GM18499 (cell line): Measurements from ENCODE around the gene GOLGA8T.
"Not testable (repeated sequence)": the region's sequence is repeated elsewhere in the genome, so short reads cannot be mapped to it uniquely, and the experiment has no call there.

Experiments used
- ATAC-seq: cut with Tn5 transposase; IDR thresholded peaks from one replicate; pipeline ENCODE4 v1.9.1; 2021; ENCODE audit warnings: moderate number of reproducible peaks; ENCODE audit not compliant: insufficient read depth, unreplicated experiment

The GOLGA8T gene, protein sequence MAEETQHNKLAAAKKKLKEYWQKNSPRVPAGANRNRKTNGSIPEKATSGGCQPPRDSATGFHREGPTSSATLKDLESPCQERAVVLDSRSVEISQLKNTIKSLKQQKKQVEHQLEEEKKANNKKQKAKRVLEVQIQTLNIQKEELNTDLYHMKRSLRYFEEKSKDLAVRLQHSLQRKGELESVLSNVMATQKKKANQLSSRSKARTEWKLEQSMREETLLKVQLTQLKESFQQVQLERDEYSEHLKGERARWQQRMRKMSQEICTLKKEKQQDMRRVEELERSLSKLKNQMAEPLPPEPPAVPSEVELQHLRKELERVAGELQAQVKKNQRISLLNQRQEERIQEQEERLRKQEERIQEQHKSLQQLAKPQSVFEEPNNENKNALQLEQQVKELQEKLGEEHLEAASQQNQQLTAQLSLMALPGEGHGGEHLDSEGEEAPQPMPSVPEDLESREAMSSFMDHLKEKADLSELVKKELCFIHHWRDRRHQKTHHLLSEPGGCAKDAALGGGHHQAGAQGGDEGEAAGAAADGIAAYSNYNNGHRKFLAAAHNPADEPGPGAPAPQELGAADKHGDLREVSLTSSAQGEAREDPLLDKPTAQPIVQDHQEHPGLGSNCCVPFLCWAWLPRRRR

DNA sequence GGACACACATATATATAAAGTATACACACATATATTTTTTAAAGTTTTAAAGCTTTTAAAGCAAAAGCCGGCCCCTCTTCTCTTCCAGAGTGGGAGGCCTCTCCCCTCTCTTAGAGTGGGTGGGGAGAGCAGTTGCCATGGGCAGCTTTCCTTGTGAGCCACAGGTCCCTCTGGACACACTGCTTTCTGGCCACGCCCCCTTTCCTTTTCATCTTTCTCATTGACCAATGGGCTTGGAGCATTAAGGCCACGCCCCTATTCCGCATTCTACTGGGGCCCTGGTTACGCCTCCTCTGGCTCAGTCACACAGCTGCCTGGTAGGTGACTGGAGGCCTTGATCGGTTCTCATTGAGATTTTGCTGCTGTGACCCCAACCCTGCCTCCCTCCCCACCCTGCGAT lies at the start of gene GOLGA8T:
Gene GOLGA8T, plus strand, starts transcription at position 301 of the 400 bp plus-strand sequence. Its CDS starts 98 bp downstream, at position 399.
- ATAC-seq: not testable (repeated sequence)

GRCh38 chr15:30097827-30098226 lies 37.0 kb upstream of the GOLGA8T start:
- not testable (repeated sequence) for ATAC-seq

DNA sequence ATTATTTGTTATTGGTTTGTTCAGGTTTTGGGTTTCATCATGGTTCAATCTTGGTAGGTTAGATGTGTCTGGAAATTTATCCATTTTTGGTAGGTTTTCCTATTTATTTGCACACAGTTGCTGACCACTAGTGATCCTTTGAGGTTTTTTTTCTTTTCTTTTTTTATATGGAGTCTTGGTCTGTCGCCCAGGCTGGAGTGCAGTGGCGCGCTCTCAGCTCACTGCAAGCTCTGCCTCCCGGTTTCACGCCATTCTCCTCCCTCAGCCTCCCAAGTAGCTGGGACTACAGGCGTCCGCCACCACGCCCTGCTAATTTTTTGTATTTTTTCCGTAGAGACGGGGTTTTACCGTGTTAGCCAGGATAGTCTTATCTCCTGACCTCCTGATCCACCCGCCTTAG lies 32.0 kb upstream of the GOLGA8T start:
- not testable (repeated sequence) for ATAC-seq

GRCh38 chr15:30103941-30104507 lies 30.8 kb upstream of the GOLGA8T start:
- ATAC-seq: not testable (repeated sequence)

DNA sequence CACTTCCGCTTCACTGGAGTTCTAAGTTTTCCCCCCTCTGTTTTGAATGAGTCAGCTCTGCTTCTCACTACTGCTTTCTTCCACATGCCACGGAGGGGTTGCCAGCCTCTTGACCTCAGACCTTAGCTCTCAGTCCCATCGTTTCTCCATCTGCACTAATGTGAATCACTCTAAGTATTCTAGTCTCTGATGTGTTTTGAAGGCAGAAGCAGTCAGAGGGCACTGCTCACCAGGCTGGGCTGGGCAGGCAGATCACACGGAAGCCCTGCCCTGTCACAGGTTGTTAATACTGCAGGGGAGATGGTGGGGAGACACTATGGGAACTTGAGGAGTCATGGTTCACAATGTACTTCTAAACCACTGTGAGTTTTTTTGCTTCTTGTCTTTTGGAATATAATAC lies 24.3 kb upstream of the GOLGA8T start:
- ATAC-seq: not testable (repeated sequence)

GRCh38 chr15:30130066-30130465 lies 4.8 kb upstream of the GOLGA8T start:
- not testable (repeated sequence) for ATAC-seq

DNA sequence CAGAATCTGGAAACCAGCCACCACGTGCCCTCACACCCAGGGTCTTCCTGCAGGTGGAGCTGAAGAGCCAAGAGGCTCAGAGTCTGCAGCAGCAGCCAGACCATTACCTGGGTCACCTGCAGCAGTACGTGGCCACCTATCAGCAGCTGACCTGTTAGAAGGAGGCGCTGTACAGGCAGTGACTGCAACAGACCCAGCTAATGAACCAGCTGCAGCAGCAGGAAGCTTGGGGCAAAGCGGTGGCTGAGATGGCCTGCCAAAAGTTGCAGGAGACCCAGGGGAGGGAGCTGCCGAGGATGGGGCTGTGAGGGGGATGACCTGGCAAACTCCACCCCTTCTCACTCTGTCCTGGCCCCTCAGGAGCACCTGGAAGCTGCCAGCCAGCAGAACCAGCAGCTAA lies 8.4 kb downstream of the GOLGA8T start:
- ATAC-seq: not testable (repeated sequence)

GRCh38 chr15:30149891-30150290 lies 15.0 kb downstream of the GOLGA8T start:
- not testable (repeated sequence) for ATAC-seq

GRCh38 chr15:30162479-30163357 lies 27.9 kb downstream of the GOLGA8T start:
- not testable (repeated sequence) for ATAC-seq

- ATAC-seq: not testable (repeated sequence)
Measured at GRCh38 chr15:30163759-30164158, 28.9 kb downstream of the GOLGA8T start.

DNA sequence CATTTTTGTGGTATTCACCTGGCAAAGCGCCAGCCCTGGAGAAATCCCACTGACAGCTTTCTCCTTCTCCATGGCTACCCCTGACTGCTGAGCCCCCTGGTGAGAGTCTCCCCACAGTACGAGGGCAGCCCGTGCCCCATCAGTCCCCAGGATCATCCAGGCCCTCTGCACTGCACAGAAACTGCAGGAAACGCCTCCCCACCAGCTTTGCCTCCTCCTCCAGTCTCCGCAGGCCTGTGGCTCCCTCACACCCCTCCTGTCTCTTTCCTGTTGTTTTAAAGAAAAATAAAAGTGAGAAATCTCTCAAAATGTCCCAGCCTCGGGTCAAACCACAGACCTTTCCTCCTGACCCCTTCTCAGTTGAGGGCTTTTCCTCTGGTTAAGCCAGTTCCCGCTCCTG lies 29.4 kb downstream of the GOLGA8T start:
- ATAC-seq: not testable (repeated sequence)

DNA sequence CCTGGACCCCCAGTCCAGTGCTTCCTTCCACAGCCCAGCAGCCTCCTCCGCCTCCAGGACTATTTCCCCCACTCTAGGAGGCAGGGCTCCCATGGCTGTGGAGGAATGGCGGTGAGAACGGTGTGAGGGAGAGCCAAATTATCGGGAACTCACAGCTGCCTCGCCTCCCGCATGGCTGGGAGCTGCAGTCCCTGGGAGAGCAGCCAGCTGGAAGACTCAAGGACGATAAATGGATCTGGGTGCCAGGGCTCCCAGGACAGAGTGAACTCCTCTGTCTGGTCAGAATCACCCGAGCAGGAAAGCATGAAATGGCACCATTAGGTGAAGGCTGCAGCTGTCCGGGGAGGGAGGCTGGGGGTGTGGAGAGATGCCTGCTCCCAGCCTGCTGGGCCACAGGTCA lies 32.6 kb downstream of the GOLGA8T start:
- ATAC-seq: not testable (repeated sequence)

DNA sequence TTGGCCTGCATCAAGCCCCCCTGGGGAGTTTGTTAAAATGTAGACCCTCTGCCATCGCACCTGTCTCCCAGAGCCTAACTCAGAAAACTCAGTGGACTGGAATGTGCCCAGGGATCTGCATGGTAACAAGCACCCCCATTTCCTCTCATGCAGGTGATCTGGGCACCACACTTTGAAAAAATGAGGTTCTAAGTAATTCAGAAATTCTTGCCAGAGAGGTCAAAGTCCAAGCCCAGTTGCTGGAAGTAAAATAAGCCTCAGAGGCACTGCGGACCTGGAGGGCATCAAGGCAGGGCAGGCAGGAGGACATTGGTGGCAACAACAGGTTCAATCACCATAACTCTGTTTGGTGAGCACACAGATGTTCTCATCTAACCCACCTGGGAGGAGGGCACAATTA lies 33.0 kb downstream of the GOLGA8T start:
- ATAC-seq: not testable (repeated sequence)

DNA sequence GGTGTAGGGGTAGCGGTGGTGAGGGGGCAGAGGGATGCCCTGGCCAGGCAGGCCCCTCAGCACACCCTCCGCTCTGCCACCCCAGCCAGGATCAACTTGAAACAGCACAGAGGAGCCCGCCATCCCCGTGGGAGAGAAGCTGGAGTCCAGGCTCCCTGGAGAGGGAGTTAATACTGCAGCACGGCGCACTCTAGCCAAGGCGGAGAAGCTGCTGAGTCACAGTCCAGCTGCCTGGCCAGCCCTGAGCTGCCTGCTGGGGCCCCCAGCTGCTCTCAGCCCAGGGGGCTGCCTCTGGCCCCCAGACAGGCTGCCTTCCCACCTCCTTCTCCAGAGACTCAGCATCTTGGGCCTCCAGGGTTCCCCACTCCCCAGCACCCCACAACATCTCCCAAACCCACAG lies 36.6 kb downstream of the GOLGA8T start:
- not testable (repeated sequence) for ATAC-seq

DNA sequence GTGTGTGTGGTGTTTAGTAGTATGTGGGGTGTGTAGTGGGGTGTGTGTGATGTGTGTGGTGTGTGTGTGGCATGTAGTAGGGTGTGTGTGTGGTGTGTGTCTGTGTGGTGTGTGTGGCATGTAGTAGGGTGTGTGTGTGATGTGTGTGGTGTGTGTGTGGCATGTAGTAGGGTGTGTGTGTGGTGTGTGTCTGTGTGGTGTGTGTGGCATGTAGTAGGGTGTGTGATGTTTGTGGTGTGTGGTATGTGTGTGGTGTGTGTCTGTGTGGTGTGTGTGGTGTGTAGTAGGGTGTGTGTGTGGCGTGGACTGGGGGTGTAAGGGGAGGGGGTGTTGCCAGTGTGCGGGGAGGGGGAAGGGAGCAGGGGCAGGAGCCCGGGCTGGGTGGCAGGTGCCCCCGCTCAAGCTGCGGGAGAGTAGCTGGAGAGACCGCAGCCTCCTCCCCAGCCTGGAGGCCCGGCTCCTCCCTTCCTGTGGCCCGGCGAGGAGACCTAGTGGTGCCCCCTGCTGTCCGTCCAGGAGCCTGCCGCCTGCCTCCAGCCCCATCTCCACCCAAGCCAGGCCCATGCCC lies 38.3 kb downstream of the GOLGA8T start:
- ATAC-seq: peak; percentile 61

GRCh38 chr15:30175291-30175690 lies 40.4 kb downstream of the GOLGA8T start:
- ATAC-seq: not testable (repeated sequence)

- ATAC-seq: not testable (repeated sequence)
Measured at GRCh38 chr15:30176613-30177012, 41.8 kb downstream of the GOLGA8T start.

GRCh38 chr15:30179814-30180213 lies 45.0 kb downstream of the GOLGA8T start:
- ATAC-seq: not testable (repeated sequence)

GRCh38 chr15:30185495-30185894 lies 50.6 kb downstream of the GOLGA8T start:
- not testable (repeated sequence) for ATAC-seq

DNA sequence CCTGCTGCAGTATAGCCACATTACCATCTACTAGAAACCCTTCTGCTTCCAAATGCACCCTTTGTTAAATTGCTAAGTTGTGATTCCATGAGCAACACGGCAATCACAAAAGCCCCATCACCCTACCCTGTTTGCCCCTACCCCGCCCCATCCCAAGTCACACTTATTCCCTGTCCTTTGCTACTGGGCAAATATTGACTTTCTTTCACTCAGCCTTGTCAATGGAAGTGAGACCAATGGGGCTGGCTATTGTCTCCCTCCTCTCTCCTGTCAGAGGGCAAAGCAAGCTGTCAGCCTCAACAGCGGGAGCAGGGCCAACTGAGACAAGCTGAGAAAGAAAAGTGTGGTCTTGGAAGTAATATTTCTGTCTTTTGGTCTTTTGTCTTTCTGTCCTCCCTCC lies 52.6 kb downstream of the GOLGA8T start:
- ATAC-seq: not testable (repeated sequence)
